HG03571 (cell line): ENCODE data around the gene SPDYE3.
"Not testable (repeated sequence)": the region's sequence is repeated elsewhere in the genome, so short reads cannot be mapped to it uniquely, and the experiment has no call there.

Experiments
- ATAC-seq: cut with Tn5 transposase; IDR thresholded peaks from one replicate; pipeline ENCODE4 v1.9.1; 2021; ENCODE audit not compliant: unreplicated experiment

SPDYE3 gene

DNA sequence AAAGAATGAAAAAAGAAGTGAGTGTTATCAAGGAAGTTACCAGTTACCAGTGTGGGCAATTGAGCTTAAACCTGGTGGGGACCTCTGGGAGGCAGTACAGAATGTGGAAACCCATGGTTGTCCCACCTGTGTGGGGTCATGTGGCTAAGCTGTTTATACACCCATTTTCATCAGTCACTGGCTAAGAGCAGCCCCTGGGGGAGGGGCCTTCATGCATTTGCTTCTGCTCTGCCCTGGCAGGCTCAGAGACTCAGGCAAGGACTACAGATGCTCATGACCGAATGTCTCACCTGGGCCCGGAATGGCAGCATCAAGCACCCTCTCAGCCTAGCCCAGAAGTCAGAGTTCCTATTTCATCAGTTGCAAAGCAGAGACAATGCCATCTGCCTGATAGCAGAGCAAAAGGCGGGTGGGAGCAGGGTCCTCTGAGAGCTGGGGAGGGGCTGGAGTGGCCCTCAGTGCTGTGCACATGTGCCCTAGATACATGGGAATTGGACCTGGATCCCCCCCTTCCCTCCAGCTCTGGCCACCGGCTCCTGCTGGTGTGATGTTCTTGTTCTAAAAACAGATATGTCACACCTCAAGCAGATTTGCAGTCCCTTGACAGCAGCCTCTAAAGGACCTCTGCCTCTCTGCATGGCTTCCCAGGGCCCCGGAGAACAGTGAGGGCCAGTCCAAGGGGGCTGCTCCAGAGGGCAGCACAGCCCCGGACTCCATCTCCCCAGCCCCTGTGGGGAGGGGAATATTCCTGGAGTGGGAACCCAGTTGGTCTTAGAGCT lies 20.1 kb upstream of the SPDYE3 start:
- not testable (repeated sequence) for ATAC-seq

- ATAC-seq, result not testable (repeated sequence)
Observed at GRCh38 chr7:100288258-100288657, 19.2 kb upstream of the SPDYE3 start.

DNA sequence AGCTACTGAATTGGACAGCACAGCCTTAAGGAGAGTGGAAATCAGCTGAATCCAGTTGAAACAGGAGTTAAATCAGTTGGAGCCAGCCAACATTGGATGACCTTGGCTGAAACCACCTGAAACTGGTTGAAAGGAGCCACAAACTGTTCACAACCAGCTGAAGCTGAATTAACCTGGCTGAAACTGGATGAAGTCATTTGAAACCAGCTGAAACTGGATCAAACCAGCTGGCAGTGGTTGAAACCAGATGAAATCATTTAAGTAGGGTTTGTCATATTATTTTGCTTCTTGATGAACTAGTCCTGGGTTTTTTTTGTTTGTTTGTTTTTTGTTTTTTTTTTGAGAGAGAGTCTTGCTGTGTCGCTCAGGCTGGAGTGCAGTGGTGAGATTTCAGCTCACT lies 15.3 kb upstream of the SPDYE3 start:
- not testable (repeated sequence) for ATAC-seq

DNA sequence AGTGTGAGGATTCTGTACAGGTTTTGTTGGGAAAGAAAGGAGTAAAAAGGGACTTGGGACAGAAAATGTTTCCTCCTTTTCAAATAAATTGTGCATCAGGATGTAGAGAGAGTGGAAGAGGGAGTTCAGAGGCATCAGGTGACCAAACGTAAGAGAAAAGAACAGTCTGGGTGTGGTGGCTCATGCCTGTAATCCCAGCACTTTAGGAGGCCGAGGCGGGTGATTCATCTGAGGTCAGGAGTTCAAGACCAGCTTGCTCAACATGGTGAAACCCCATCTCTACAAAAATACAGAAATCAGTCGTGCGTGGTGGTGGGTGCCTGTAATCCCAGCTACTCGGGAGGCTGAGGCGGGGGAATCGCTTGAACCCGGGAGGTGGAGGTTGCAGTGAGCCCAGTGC lies 12.2 kb upstream of the SPDYE3 start:
- ATAC-seq, result not testable (repeated sequence)

DNA sequence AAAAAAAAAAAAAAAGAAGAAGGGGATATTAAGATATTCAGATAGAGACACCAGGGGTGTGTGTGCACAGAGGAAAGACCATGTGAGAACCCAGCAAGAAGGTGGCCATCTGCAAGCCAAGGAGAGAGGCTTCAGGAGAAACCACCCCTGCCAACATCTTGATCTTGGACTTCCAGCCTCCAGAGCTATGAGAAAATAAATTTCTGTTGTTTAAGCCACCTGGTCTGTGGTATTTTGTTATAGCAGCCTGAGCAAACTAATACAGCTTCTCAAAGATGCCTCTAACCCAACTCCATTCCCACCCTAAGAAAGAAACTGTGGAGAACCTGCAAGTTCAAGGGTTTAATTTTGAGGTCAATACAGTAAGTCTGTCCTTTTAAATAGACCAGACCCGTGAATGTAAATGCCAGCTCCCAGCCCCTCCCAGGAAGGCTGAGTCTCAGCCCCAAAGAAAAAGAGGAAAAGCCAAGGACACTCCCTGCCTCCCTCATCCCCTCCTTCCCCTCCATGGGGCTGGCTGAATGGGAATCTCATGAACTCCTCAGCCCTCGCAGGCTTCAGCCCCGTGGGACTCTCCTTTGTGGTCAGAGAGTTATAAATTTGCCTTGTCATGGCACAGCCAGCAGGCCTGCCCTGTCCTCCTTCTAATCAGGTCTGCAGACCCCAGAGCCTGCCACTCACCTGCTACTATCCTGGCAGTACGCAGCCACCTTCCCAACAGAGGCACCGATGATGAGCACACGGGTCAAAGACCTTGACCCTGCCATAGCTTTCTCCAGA lies 9.5 kb upstream of the SPDYE3 start:
- ATAC-seq, result not testable (repeated sequence)

GRCh38 chr7:100298632-100298895 lies 8.9 kb upstream of the SPDYE3 start:
- ATAC-seq, result not testable (repeated sequence)

DNA sequence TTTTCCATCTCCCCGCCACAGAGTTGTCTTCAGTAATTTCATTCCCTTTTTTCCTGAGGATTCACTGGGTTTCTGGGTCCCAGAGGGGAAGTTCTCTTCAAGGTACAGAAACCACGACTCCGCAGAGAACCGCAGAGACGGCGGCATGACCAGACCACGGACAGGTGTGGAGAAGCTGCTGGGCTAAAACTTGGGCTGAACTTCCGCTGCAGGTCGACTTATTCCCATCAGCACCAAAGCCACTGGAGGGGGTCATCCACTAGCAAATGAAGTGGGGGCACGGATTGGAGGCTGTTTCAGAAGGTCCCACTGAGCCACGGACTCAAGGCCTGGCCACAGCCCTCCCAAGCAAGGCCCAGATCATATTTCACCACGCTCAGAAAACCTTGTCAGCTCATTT lies 3.0 kb upstream of the SPDYE3 start:
- ATAC-seq, result not testable (repeated sequence)

DNA sequence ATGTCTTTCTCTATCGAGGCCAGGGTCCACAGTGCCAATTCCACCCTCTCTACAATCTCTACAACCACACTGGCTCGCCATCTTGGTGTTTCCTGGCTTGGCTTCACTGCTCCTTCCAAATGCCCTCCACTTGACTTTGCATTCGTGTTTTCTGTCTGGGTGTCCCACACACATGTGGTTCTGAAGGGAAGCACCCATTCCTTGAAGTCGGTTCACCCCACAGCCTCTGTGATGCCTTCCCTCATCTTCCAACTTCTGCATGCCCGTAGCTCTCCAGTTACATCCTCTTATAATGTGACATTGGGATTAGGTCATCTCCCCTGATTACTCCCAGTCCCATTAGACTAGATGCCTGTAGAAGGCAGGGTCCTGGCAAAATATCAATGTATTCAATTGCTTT lies 10.8 kb downstream of the SPDYE3 start:
- ATAC-seq, result not testable (repeated sequence)

- not testable (repeated sequence) for ATAC-seq
Observed at GRCh38 chr7:100321648-100322047, 14.1 kb downstream of the SPDYE3 start.

DNA sequence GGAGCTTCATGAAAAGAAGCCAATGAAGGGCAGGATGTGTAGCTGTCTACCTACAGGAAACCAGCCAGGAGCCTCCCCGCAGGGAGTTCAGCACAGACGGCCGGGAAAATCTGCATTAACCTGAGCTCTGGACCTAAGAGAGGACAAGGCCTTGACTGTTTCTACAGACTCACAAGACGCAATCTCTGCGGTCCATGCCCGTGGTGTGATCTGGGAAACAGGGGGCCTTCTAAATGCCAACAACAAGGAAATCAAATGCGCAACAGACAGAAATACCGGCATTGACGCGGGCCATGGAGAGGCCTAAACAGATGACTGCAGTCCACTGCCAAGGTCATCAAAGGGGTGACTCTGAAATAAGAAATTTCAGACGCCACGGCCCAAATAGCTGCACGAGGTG lies 16.7 kb downstream of the SPDYE3 start:
- not testable (repeated sequence) for ATAC-seq

- not testable (repeated sequence) for ATAC-seq
Observed at GRCh38 chr7:100325671-100326070, 18.2 kb downstream of the SPDYE3 start.

DNA sequence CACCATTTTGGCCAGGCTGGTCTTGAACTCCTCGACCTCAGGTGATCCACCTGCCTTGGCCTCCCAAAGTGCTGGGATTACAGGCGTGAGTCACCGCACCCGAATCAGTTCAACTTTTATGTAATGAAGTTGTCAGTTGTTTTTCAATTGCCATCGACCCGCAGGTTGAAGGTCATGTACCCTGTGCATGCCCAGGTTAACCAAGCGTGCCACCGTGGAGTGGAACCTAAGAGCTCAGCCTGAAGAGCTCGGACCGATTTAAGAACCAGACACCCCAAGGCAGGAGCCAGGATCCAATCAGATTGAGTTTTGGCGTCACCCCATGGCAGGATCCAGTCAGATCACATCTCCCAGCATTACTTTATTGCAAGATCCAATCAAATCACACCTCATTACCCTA lies 19.4 kb downstream of the SPDYE3 start:
- ATAC-seq, result not testable (repeated sequence)

- peak; percentile 90 for ATAC-seq
Observed at GRCh38 chr7:100335566-100336466, 28.3 kb downstream of the SPDYE3 start.

- ATAC-seq, result not testable (repeated sequence)
Observed at GRCh38 chr7:100338083-100338696, 30.7 kb downstream of the SPDYE3 start.

GRCh38 chr7:100341286-100341685 lies 33.8 kb downstream of the SPDYE3 start:
- not testable (repeated sequence) for ATAC-seq

- ATAC-seq, result no peak
Observed at GRCh38 chr7:100342765-100343164, 35.3 kb downstream of the SPDYE3 start.

- not testable (repeated sequence) for ATAC-seq
Observed at GRCh38 chr7:100344124-100344559, 36.6 kb downstream of the SPDYE3 start.

DNA sequence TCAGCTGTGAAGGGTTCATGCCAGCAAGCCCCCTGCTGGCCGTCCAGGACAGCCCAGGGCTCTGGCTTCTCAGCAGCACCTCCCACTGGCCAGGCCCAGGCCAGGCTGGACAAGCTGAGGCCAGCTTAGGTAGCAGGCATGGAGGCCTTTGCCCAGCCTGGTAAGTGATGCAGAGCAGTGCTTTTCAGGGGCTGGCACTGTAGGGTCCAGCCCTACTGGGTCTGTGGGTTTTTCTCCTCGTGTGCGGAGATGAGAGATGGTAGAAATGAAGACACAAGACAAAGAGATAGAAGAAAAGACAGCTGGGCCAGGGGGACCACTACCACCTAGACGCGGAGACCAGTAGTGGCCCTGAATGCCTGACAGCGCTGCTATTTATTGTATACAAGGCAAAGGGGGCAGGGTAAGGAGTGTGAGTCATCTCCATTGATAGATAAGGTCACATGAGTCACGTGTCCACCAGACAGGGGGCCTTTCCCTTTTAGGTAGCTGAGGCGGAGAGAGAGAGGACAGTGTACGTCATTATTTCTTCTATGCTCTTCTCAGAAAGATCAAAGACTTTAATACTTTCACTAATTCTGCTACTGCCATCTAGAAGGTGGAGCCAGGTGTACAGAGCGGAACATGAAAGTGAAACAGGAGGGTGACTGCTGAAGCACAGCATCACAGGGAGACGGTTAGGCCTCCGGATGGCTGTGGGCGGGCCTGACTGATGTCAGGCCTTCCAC lies 37.2 kb downstream of the SPDYE3 start:
- peak; percentile 66 for ATAC-seq

GRCh38 chr7:100345288-100345672 lies 37.8 kb downstream of the SPDYE3 start:
- ATAC-seq, result peak; percentile 13

DNA sequence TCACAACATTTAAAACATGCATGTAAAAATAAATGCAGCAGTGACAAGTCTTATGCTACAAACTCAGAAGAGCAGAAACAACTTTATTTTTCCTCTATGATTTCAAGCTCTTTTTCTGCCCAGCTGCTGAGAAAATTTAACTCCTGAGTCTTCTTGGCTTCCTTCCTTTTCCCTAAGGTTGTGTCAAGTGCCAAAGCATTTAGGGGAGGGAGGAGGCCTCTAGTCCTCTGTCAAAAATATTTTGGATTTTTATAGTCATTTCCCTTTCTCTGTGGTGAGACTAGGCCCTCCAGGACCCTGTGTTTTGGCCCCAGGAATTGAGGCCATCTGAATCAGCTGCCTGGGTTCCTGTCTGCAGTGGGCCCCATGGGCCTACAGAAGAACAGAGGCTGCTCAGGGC lies 39.4 kb downstream of the SPDYE3 start:
- no peak for ATAC-seq
